ENCODE data around the gene FAIM2.

DNA sequence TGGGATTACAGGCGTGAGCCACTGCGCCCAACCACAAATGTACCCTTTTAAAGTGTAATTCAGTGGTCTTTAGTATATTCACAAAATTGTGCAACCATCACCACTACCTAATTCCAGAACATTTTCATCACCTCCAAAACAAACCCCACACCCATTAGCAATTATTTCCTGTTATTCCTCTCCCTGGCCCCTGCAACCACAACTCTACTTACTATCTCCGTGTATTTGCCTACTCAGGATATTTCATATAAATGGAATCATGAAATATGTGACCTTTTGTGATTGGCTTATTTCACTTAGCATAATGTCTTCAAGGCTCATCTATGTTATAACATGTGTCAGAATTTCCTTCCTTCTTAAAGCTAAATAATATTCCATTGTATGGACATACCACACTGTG is 30.8 kb upstream of the FAIM2 start:
- TF ChIP-seq, protein P1, sequence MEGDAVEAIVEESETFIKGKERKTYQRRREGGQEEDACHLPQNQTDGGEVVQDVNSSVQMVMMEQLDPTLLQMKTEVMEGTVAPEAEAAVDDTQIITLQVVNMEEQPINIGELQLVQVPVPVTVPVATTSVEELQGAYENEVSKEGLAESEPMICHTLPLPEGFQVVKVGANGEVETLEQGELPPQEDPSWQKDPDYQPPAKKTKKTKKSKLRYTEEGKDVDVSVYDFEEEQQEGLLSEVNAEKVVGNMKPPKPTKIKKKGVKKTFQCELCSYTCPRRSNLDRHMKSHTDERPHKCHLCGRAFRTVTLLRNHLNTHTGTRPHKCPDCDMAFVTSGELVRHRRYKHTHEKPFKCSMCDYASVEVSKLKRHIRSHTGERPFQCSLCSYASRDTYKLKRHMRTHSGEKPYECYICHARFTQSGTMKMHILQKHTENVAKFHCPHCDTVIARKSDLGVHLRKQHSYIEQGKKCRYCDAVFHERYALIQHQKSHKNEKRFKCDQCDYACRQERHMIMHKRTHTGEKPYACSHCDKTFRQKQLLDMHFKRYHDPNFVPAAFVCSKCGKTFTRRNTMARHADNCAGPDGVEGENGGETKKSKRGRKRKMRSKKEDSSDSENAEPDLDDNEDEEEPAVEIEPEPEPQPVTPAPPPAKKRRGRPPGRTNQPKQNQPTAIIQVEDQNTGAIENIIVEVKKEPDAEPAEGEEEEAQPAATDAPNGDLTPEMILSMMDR (tag by site-specific recombination; IDR thresholded peaks at IDR 0.05) = no peak
- TF ChIP-seq ZNF423 (tag by site-specific recombination; IDR thresholded peaks at IDR 0.05) (no peak), MYNN (tag by site-specific recombination; IDR thresholded peaks at IDR 0.05; ENCODE audit: borderline replicate concordance) (no peak), ZNF48 (tag by site-specific recombination; IDR thresholded peaks at IDR 0.05) (no peak), BCL11A (tag by site-specific recombination; IDR thresholded peaks at IDR 0.05; ENCODE audit: low read depth) (no peak)
- TF ChIP-seq, protein P2, sequence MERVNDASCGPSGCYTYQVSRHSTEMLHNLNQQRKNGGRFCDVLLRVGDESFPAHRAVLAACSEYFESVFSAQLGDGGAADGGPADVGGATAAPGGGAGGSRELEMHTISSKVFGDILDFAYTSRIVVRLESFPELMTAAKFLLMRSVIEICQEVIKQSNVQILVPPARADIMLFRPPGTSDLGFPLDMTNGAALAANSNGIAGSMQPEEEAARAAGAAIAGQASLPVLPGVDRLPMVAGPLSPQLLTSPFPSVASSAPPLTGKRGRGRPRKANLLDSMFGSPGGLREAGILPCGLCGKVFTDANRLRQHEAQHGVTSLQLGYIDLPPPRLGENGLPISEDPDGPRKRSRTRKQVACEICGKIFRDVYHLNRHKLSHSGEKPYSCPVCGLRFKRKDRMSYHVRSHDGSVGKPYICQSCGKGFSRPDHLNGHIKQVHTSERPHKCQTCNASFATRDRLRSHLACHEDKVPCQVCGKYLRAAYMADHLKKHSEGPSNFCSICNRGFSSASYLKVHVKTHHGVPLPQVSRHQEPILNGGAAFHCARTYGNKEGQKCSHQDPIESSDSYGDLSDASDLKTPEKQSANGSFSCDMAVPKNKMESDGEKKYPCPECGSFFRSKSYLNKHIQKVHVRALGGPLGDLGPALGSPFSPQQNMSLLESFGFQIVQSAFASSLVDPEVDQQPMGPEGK (tag by site-specific recombination; IDR thresholded peaks at IDR 0.05) = no peak
- TF ChIP-seq, protein P3, sequence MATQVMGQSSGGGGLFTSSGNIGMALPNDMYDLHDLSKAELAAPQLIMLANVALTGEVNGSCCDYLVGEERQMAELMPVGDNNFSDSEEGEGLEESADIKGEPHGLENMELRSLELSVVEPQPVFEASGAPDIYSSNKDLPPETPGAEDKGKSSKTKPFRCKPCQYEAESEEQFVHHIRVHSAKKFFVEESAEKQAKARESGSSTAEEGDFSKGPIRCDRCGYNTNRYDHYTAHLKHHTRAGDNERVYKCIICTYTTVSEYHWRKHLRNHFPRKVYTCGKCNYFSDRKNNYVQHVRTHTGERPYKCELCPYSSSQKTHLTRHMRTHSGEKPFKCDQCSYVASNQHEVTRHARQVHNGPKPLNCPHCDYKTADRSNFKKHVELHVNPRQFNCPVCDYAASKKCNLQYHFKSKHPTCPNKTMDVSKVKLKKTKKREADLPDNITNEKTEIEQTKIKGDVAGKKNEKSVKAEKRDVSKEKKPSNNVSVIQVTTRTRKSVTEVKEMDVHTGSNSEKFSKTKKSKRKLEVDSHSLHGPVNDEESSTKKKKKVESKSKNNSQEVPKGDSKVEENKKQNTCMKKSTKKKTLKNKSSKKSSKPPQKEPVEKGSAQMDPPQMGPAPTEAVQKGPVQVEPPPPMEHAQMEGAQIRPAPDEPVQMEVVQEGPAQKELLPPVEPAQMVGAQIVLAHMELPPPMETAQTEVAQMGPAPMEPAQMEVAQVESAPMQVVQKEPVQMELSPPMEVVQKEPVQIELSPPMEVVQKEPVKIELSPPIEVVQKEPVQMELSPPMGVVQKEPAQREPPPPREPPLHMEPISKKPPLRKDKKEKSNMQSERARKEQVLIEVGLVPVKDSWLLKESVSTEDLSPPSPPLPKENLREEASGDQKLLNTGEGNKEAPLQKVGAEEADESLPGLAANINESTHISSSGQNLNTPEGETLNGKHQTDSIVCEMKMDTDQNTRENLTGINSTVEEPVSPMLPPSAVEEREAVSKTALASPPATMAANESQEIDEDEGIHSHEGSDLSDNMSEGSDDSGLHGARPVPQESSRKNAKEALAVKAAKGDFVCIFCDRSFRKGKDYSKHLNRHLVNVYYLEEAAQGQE (tag by site-specific recombination; IDR thresholded peaks at IDR 0.05) = no peak

Measured in HEK293 (cell line).